ENCODE measurements around the gene RRAS2. TPM values are rescaled to one million over a fixed set of nuclear protein-coding genes. Genes with fewer than 3 reads are reported as not detected.
"Not testable (repeated sequence)": the region's sequence is repeated elsewhere in the genome, so short reads cannot be mapped to it uniquely, and the experiment has no call there.

RRAS2 gene
- total RNA-seq, 1 donor from 2014 or later: 28.1 TPM

DNA sequence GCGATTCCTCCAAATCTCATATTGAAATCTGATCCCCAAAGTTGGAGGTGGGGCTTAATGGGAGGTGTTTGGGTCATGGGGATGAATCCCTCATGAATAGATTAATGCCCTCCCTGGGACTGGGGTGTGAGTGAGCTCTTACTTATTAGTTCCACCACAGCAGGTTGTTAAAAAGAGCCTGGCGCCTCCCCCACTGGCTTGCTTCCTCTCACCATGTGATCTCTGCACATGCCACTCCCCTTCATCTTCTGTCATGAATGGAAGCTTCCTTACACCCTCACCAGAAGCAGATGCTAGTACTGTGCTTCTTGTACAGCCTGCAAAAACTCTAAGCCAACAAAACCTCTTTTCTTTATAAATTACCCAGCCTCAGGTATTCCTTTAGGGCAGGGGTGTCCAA lies 8.8 kb downstream of the RRAS2 start:
- no peaks in the 10 kb centered on the region for H3K36me3 ChIP-seq
- no peak for DNase-seq (ENCODE audit: low spot score in 2 of 2)
- peaks cover 0 to 2% of the 10 kb centered on the region in 2 donors for H3K4me1 ChIP-seq
- no peak overlapping the region for H3K27ac ChIP-seq
- no peaks in the 10 kb centered on the region for H3K27me3 ChIP-seq
- intact Hi-C loops (cut with DNase I): no loop called here
- H3K9me3 ChIP-seq: peaks cover 0 to 11% of the 10 kb centered on the region in 2 donors
- TF ChIP-seq, protein P1, sequence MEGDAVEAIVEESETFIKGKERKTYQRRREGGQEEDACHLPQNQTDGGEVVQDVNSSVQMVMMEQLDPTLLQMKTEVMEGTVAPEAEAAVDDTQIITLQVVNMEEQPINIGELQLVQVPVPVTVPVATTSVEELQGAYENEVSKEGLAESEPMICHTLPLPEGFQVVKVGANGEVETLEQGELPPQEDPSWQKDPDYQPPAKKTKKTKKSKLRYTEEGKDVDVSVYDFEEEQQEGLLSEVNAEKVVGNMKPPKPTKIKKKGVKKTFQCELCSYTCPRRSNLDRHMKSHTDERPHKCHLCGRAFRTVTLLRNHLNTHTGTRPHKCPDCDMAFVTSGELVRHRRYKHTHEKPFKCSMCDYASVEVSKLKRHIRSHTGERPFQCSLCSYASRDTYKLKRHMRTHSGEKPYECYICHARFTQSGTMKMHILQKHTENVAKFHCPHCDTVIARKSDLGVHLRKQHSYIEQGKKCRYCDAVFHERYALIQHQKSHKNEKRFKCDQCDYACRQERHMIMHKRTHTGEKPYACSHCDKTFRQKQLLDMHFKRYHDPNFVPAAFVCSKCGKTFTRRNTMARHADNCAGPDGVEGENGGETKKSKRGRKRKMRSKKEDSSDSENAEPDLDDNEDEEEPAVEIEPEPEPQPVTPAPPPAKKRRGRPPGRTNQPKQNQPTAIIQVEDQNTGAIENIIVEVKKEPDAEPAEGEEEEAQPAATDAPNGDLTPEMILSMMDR (IDR thresholded peaks at IDR 0.05): no peak
- no peak overlapping the region for H3K4me3 ChIP-seq

DNA sequence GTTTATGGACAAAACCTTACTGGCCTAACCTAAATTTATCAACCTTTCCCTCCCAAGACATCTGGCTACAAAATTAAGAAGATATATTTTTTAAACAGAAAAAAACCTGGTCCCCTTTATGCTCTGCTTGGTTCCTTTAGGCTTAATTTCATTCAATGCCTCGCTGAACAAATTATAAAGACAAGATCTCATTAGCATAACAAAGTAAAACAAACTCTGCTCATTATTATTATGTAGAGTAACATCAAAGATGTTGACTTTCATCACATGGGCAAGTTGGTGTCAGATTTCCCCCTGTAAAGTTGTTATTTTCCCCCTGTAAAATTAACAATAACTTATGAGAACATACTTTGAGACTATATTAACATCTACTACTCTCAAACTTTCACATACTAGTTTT lies 11.0 kb downstream of the RRAS2 start:
- intact Hi-C loops (cut with DNase I): no loop called here
- peaks cover 0 to 2% of the 10 kb centered on the region in 2 donors for H3K4me1 ChIP-seq
- H3K36me3 ChIP-seq: no peaks in the 10 kb centered on the region
- H3K4me3 ChIP-seq: no peak overlapping the region
- H3K27ac ChIP-seq: no peak overlapping the region
- H3K9me3 ChIP-seq: peaks cover 0 to 11% of the 10 kb centered on the region in 2 donors
- TF ChIP-seq, protein P1 (IDR thresholded peaks at IDR 0.05): no peak
- DNase-seq (ENCODE audit: low spot score in 2 of 2): no peak
- H3K27me3 ChIP-seq: no peaks in the 10 kb centered on the region

DNA sequence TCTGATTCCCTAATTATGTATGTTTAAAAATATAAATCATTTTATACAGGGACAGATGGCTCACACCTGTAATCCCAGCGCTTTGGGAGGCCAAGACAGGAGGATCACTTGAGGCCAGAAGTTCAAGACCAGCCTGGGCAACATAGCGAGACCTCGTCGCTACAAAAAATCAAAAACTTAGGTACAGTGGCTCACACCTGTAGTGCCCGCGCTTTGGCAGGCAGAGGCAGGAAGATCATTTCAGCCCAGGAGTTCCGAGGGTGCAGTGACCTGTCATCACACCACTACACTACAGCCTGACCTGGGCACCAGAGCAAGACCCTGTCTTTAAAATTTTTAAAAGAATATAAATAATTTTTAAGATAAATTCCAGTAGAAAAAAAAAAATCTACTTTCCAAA lies 11.5 kb downstream of the RRAS2 start:
- TF ChIP-seq, protein P1 (IDR thresholded peaks at IDR 0.05): no peak
- H3K27ac ChIP-seq: no peak overlapping the region
- no peaks in the 10 kb centered on the region for H3K36me3 ChIP-seq
- H3K4me3 ChIP-seq: no peak overlapping the region
- H3K9me3 ChIP-seq: peaks cover 0 to 11% of the 10 kb centered on the region in 2 donors
- intact Hi-C loops (cut with DNase I): no loop called here
- DNase-seq (ENCODE audit: low spot score in 2 of 2): no peak
- no peaks in the 10 kb centered on the region for H3K4me1 ChIP-seq
- H3K27me3 ChIP-seq: no peaks in the 10 kb centered on the region

DNA sequence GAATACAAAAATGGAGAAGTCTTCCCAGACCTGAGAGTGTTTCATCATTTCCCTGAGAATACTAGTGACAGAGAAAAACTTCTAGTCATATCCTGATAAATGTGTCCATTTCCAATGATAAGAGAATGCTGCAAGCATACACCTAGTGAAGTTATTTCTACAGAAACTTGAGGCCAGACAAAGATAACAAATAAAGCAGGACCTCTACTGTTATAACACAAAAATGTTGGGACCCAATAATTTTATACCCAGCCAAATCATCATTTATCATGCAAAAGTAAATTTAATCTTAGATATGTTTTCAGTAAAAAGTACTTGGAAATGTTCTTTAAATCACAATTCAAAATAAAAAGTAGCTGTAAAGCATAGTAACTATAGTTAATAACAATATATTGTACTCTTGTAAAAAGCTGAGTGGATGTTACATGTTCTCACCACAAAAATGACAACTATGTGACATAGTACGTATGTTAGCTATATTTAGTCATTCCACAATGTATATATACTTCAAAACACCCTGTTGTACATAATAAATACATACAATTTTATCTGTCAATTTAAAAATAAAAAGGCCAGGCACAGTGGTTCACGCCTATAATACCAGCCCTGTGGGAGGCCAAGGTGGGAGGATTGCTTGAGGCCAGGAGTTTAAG lies 12.6 kb downstream of the RRAS2 start:
- Histone ChIP-seq H3K4me1 (no peaks in the 10 kb centered on the region), H3K9me3 (peaks cover 0 to 11% of the 10 kb centered on the region in 2 donors), H3K4me3 (no peak overlapping the region), H3K36me3 (no peaks in the 10 kb centered on the region), H3K27me3 (no peaks in the 10 kb centered on the region), H3K27ac (no peak overlapping the region)
- TF ChIP-seq, protein P1 (IDR thresholded peaks at IDR 0.05): no peak
- intact Hi-C loops (cut with DNase I): no loop called here
- DNase-seq (ENCODE audit: low spot score in 2 of 2): no peak

DNA sequence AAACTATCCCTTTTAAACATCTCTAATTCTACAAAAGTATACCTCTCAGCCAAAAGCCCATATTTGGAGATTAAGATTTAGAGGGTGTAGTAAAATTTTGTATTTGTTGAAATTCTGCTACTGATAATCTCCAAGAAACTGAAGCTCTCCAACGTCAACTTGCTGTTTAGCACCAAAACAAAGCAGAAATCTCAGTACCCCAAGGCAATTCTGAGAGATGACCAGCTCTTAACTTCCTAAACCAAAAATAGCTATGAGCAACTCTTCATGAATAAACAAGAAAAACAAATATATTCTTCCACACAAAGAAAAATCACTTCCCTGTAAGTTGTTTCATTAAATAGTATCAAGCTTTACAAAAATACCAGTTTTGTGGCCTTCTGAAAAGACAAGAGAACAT lies 13.3 kb downstream of the RRAS2 start:
- H3K27ac ChIP-seq: no peak overlapping the region
- H3K9me3 ChIP-seq: peaks cover 0 to 11% of the 10 kb centered on the region in 2 donors
- no peaks in the 10 kb centered on the region for H3K27me3 ChIP-seq
- no peaks in the 10 kb centered on the region for H3K36me3 ChIP-seq
- TF ChIP-seq, protein P1 (IDR thresholded peaks at IDR 0.05): no peak
- DNase-seq (ENCODE audit: low spot score in 2 of 2): no peak
- no peak overlapping the region for H3K4me3 ChIP-seq
- H3K4me1 ChIP-seq: no peaks in the 10 kb centered on the region
- intact Hi-C loops (cut with DNase I): no loop called here

DNA sequence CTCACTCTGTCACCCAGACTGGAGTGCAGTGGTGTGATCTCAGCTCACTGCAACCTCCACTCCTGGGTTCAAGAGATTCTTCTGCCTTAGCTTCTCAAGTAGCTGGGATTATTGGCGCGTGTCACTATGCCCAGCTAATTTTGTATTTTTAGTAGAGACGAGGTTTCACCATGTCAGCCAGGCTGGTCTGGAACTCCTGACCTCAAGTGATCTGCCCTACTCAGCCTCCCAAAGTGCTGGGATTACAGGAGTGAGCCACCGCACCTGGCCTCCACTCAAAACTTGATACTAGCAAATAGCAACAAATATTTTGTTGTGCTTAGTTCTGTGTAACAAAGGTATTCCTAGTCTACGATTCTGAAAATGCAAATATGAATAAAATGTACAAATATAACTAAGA lies 14.0 kb downstream of the RRAS2 start:
- intact Hi-C loops (cut with DNase I); DNase-seq (ENCODE audit: low spot score in 2 of 2); H3K4me3 ChIP-seq; H3K4me1 ChIP-seq; H3K36me3 ChIP-seq; H3K27ac ChIP-seq; H3K27me3 ChIP-seq: not testable (repeated sequence)
- peaks cover 0 to 11% of the 10 kb centered on the region in 2 donors for H3K9me3 ChIP-seq

Data from ascending aorta (tissue), 2 donors.